GM11168 (cell line): Measurements from ENCODE around the gene ATP12A.

ENCODE experiments used
- in situ Hi-C: fragments of 300-500 bp; cut with MboI; formaldehyde crosslinking; loops from one replicate; pipeline ENCODE4 v1.12.0; 2022; ENCODE audit warnings: low sequenced_read_pairs; ENCODE audit not compliant: unreplicated experiment

Gene ATP12A

DNA sequence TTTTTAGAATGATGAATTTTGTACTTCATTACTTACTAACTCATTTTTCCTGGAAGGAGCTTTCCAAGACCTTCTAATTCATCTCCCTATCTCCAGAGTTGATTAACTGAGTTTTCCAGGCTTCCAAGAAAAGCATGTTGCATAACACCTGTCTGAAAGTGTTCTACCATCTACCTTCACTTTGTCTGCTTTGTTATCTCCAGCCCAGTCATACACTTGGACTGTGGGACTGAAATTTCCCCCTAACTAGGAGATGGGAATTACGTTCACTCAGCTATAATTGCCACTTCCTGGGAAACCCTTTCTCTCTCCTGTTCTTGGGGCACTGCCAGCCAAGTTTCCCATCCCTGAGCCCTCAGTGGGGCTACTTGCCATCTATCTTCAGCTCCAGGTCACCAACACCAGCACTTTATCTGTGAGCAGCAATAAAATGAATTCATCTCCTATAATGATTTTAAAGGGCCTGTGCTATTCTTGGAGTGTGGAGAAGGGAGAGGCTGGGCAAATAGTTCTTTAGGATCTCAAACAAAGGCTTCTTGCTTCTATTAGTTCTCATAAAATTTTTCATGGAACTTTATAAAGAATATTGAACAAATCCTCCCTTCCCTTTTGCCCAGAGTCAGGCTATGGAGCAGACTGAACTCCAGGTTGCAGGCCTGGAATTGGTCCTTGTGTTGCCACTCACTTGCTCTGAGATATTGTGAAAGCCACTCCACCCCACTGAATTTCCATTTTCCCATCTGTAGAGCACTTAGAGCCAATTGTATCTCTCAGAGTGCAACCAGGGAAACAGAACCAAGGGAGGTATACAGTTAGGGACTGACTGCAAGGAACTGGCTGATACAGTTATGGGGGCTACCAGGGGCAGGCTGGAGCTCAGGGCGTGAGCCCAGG, 17.8 kb upstream of the ATP12A start:
- in situ Hi-C loops: no loop called here

DNA sequence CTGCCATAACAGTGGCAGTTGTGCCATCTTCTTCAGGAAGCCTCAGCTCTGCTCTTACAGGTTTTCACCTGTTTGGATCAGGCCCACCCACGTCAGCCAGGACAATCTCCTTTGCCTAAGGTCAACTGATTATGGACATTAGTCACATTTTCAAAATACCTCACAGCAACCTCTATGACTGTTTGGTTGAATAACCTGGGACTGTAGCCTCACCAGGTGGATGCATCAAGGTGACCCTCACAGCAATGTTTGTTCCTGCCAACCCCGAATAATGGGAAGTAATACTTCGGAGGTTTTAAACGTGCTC, 17.2 kb upstream of the ATP12A start:
- in situ Hi-C loops: no loop called here

DNA sequence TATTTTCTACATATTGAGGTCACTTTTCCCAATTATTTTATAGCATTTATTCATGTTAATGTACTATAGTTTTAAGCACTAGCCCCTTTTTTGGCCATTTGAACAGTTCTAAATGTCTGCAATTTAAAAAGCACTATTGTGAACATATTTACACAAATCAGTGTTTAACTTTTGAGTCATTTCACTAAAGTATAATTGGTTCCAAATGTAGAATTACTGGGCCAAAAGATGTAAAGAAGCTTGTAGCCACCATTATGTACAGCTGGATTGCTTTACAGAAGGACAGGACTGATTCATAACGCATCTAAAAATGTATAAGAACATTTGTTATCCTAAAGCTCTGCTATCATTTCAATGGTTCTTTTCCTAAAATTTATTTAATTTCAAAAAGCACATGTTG, 16.6 kb upstream of the ATP12A start:
- in situ Hi-C loops: no loop called here

DNA sequence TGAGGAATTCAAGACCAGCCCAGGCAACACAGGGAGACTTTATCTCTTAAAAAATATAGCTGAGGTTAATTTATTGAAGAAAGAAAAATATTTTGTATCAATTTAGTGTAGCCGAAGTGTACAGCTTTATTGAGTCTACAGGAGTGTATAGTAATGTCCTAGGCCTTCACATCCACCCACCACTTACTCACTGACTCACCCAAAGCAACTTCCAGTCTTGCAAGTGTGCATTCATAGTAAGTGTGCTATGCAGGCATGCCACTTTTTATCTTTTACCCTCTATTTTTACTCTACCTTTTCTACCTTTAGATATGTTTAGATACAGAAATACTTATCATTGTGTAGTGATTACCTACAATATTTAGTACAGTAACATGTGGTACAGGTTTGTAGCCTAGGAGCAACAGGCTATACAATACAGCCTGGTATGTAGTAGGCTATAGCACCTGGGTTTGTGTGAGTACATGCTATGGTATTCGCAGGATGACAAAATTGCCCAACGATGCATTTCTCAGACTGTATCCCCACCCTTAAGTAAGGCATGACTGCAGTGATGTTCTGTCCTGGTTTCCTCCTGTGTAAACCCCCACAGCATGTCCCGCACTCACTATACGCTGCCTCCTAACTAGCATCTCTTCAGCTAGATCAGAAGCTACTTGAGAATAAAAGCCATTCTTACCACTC, 15.3 kb upstream of the ATP12A start:
- in situ Hi-C loops: no loop called here

- in situ Hi-C loops: no loop called here
These were observed 11.7 kb upstream of the ATP12A start for GRCh38 chr13:24668511-24668910.

- in situ Hi-C loops: no loop called here
These were observed 11.1 kb upstream of the ATP12A start for GRCh38 chr13:24668955-24669582.

DNA sequence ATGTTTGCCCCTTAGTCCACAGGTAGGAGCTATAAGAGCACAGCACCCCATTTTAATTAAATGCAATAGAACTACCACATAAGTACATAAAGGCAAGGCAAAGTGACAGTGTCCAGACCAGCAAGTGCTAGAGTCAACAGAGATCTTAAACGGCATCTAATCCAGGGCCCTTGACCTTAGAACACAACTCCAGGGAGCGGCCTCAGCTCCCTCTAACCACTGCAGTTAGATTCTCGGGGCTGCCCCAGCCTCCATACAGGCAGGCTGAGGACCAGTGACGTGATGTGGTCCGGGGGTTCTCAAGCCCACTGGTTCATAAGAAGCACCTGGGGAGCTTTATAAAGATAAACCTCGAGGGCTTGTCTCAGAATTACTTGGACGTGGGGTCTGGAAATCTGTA, 10.0 kb upstream of the ATP12A start:
- in situ Hi-C loops: loop anchor here (5.0 kb wide), 1 partner anchor 93 kb away; no protein-coding TSS in a partner anchor

- in situ Hi-C loops: loop anchor here (5.0 kb wide), 1 partner anchor 94 kb away; no protein-coding TSS in a partner anchor
These were observed 9.2 kb upstream of the ATP12A start for GRCh38 chr13:24670961-24671381.

- in situ Hi-C loops: loop anchor here (5.0 kb wide), 1 partner anchor 94 kb away; no protein-coding TSS in a partner anchor
These were observed 8.7 kb upstream of the ATP12A start for GRCh38 chr13:24671386-24672113.

GRCh38 chr13:24672141-24673132, 7.8 kb upstream of the ATP12A start:
- in situ Hi-C loops: loop anchor here (5.0 kb wide), 1 partner anchor 95 kb away; no protein-coding TSS in a partner anchor

DNA sequence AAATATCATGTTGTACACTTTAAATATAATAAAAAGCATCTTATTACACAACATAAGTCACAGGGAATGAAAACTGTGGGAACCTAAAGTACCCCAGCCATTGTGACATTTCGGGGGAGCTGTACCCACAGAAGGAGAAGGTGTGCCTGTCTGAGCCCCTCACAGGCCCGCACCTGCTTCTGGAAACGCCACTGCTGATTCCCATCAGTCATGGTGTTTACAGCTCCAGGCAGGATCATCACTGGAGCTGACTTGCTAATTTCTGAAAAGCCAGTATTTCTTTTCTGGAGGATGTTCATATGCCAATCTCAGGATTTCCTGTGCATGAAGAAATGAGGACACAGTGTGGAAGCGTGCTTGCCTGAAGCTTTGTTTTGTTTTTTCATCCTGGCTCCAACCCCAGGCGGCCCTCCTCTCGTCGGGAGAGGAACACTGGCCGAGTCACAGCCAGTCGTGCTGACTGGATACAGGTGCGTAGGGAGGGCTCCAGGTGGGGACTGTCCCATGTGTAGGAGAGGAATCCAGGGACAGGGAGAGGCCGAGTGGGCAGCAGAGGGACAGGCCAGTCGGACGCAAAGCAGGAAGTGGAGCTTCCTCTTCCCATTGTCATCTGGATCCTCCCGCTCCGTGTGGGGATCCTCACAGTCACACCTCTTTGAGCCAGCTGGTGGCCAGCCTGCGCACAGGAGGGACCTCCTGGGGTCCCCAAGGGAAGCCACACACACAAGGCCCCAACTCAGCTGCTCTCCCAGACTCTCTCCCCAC, 4.2 kb upstream of the ATP12A start:
- in situ Hi-C loops: no loop called here

GRCh38 chr13:24678151-24678550, 2.1 kb upstream of the ATP12A start:
- in situ Hi-C loops: no loop called here

DNA sequence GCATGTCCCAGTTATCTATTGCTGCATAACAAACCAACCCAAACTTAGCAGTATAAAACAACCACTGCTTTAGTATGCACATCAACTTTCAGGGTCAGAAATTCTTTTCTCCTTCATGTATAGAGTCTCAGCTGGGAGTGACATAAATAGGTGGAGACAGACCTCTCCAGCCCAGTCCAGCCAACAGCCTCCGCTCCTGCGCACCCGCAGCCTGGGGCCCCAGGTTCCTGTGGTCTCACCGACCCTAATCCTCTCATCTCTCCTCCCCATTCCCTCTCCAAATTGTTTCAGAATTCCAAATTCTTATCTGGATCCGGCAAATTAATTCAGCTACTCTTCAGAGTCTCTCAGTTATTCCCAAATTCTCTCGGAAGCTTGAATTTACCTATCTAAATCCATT, 522 bp upstream of the ATP12A start:
- in situ Hi-C loops: no loop called here

- in situ Hi-C loops: no loop called here
These were observed 855 bp downstream of the ATP12A start for GRCh38 chr13:24680921-24681604.

GRCh38 chr13:24681930-24682329, 1.7 kb downstream of the ATP12A start:
- in situ Hi-C loops: no loop called here

DNA sequence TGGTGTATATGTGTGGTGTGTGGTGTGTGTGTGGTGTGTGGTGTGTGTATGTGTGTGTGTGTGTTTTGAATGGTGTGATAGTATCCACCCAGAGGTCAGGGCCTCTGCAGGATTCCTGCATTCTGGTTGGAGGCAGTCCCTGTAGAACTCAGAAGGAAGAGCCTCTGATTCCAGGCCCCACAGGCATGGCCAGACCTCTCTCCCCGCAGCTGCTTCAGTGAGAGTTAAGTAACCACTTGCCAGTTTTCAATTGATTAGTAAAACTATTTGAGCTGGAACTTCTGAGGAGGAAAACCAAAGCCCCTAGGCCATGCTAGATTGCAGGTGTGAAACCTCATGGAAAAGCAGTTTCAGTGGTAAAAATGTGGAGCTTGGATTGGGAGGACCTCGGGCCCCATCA, 2.1 kb downstream of the ATP12A start:
- in situ Hi-C loops: no loop called here

DNA sequence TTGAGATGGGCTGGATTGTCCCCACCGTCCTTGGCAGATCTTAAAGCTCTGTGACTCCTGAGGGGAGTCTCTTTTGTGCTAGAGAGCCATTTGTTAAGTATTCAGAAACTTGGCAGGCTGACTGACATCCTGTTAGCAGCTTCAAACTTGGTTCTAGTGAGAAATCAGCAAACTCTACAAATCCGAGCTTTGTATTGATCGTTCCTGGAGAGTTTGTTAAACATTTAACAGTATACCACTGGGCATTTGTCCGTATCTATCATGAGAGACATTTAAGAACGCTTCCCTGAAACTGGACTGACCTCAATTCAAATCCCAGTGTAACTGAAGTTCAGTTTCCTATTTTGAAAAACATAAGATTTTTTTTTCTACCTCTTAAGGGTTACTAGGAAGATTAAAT, 3.1 kb downstream of the ATP12A start:
- in situ Hi-C loops: no loop called here
